Measurements from ENCODE around the gene SNX5. TPM values are rescaled to one million over a fixed set of nuclear protein-coding genes. Genes with fewer than 3 reads are reported as not detected.

SNX5 gene
- total RNA-seq, 1 experiment from 2014 or later, result 159 TPM

GRCh38 chr20:17933711-17934110 is 34.9 kb downstream of the SNX5 start:
- intact Hi-C loops (cut with micrococcal nuclease), result no loop called here
- Histone ChIP-seq H3K27ac (ENCODE audit: low read depth, low read length) (no peak overlapping the region), H3K36me3 (ENCODE audit: control insufficient read depth in 1 of 2, insufficient read depth in 2 of 2, low read length in 2 of 2) (no peaks in the 10 kb centered on the region), H3K27me3 (ENCODE audit: insufficient read depth, low read length) (no peaks in the 10 kb centered on the region), H3K4me2 (ENCODE audit: low read length) (no peak overlapping the region), H3K4me1 (ENCODE audit: control insufficient read depth in 1 of 2, insufficient read depth in 2 of 2, low read length in 2 of 2) (no peaks in the 10 kb centered on the region), H3K4me3 (replicated peaks in 1 of 2; ENCODE audit: low read depth in 1 of 2, low read length in 2 of 2) (no peak overlapping the region), H3K9me3 (ENCODE audit: control insufficient read depth in 1 of 2, insufficient read depth in 1 of 2, low read depth in 1 of 2, low read length in 2 of 2) (no peaks in the 10 kb centered on the region), H3K79me2 (ENCODE audit: insufficient read depth, low read length) (no peaks in the 10 kb centered on the region), H3K9ac (ENCODE audit: low read length) (no peak overlapping the region), H2AFZ (ENCODE audit: low read depth, low read length, poor library complexity, severe bottlenecking) (no peak overlapping the region), H3K9me2 (ENCODE audit: insufficient read depth) (no peaks in the 10 kb centered on the region), H4K20me1 (ENCODE audit: insufficient read depth) (no peaks in the 10 kb centered on the region)
- TF ChIP-seq RAD21 (IDR thresholded peaks at IDR 0.05; ENCODE audit: low read depth) (no peak), SRF (IDR thresholded peaks at IDR 0.05; ENCODE audit: low read depth) (no peak), SIN3A (IDR thresholded peaks at IDR 0.05; ENCODE audit: low read depth) (no peak), TCF7L2 (IDR thresholded peaks at IDR 0.05; ENCODE audit: borderline replicate concordance, extremely low read depth, insufficient read depth, insufficient read length) (no peak), SP1 (IDR thresholded peaks at IDR 0.05; ENCODE audit: low read depth) (no peak), CEBPB (IDR thresholded peaks at IDR 0.05; ENCODE audit: low read depth) (no peak), ZNF274 (IDR thresholded peaks at IDR 0.05; ENCODE audit: low read depth, low read length) (no peak), JUND (IDR thresholded peaks at IDR 0.05) (no peak)
- ATAC-seq (no peak), DNase-seq (ENCODE audit: low read depth, low spot score) (no peak)
- POLR2A ChIA-PET, result no interaction called here
- BruUV-seq (replicated peaks), result no TSS peak
- RAD21 ChIA-PET (ENCODE audit: low non-redundant PET in 1 of 2, low total read pairs in 2 of 2, uncharacterized antibody in 2 of 2, unreplicated experiment in 2 of 2), result no interaction called here
- CTCF ChIA-PET, result no interaction called here

- H3K4me3 ChIP-seq (replicated peaks in 1 of 2; ENCODE audit: low read depth in 1 of 2, low read length in 2 of 2), result no peak overlapping the region
- TF ChIP-seq CEBPB (IDR thresholded peaks at IDR 0.05; ENCODE audit: low read depth) (no peak), SIN3A (IDR thresholded peaks at IDR 0.05; ENCODE audit: low read depth) (no peak), RAD21 (IDR thresholded peaks at IDR 0.05; ENCODE audit: low read depth) (no peak), SRF (IDR thresholded peaks at IDR 0.05; ENCODE audit: low read depth) (no peak), REST (IDR thresholded peaks at IDR 0.05; ENCODE audit: low read depth) (no peak), CBX3 (IDR thresholded peaks at IDR 0.05; ENCODE audit: low read depth) (no peak), EGR1 (IDR thresholded peaks at IDR 0.05; ENCODE audit: low read depth) (no peak), TCF7L2 (IDR thresholded peaks at IDR 0.05; ENCODE audit: borderline replicate concordance, extremely low read depth, insufficient read depth, insufficient read length) (no peak), EZH2 (IDR thresholded peaks at IDR 0.05) (no peak), POLR2AphosphoS5 (IDR thresholded peaks at IDR 0.05; ENCODE audit: low read depth, low read length) (no peak), YY1 (IDR thresholded peaks at IDR 0.05; ENCODE audit: extremely low read depth, insufficient replicate concordance, low read depth, low read length) (no peak)
- TF ChIP-seq, protein P1, sequence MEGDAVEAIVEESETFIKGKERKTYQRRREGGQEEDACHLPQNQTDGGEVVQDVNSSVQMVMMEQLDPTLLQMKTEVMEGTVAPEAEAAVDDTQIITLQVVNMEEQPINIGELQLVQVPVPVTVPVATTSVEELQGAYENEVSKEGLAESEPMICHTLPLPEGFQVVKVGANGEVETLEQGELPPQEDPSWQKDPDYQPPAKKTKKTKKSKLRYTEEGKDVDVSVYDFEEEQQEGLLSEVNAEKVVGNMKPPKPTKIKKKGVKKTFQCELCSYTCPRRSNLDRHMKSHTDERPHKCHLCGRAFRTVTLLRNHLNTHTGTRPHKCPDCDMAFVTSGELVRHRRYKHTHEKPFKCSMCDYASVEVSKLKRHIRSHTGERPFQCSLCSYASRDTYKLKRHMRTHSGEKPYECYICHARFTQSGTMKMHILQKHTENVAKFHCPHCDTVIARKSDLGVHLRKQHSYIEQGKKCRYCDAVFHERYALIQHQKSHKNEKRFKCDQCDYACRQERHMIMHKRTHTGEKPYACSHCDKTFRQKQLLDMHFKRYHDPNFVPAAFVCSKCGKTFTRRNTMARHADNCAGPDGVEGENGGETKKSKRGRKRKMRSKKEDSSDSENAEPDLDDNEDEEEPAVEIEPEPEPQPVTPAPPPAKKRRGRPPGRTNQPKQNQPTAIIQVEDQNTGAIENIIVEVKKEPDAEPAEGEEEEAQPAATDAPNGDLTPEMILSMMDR (IDR thresholded peaks at IDR 0.05 in 2 of 3, conservative IDR thresholded peaks at IDR 0.05 in 1 of 3; ENCODE audit: borderline replicate concordance in 1 of 3, insufficient read depth in 1 of 3, low read depth in 2 of 3, low read length in 2 of 3), result no peak
- no peak overlapping the region for H3K9ac ChIP-seq (ENCODE audit: low read length)
- H3K27ac ChIP-seq (ENCODE audit: low read depth, low read length), result no peak overlapping the region
- BruUV-seq (replicated peaks), result no TSS peak
- ChIA-PET CTCF (no interaction called here), RAD21 (ENCODE audit: low non-redundant PET in 1 of 2, low total read pairs in 2 of 2, uncharacterized antibody in 2 of 2, unreplicated experiment in 2 of 2) (no interaction called here), POLR2A (no interaction called here)
- no peaks in the 10 kb centered on the region for H3K4me1 ChIP-seq (ENCODE audit: control insufficient read depth in 1 of 2, insufficient read depth in 2 of 2, low read length in 2 of 2)
- H3K79me2 ChIP-seq (ENCODE audit: insufficient read depth, low read length), result no peaks in the 10 kb centered on the region
- no peaks in the 10 kb centered on the region for H3K27me3 ChIP-seq (ENCODE audit: insufficient read depth, low read length)
- DNase-seq (ENCODE audit: low read depth, low spot score), result no peak
- no peaks in the 10 kb centered on the region for H3K9me2 ChIP-seq (ENCODE audit: insufficient read depth)
- no peak overlapping the region for H3K4me2 ChIP-seq (ENCODE audit: low read length)
- H2AFZ ChIP-seq (ENCODE audit: low read depth, low read length, poor library complexity, severe bottlenecking), result no peak overlapping the region
- H4K20me1 ChIP-seq (ENCODE audit: insufficient read depth), result no peaks in the 10 kb centered on the region
- intact Hi-C loops (cut with micrococcal nuclease), result no loop called here
- ATAC-seq, result no peak
- no peaks in the 10 kb centered on the region for H3K9me3 ChIP-seq (ENCODE audit: control insufficient read depth in 1 of 2, insufficient read depth in 1 of 2, low read depth in 1 of 2, low read length in 2 of 2)
- no peaks in the 10 kb centered on the region for H3K36me3 ChIP-seq (ENCODE audit: control insufficient read depth in 1 of 2, insufficient read depth in 2 of 2, low read length in 2 of 2)
Observed at GRCh38 chr20:17933121-17933520, 35.5 kb downstream of the SNX5 start.

All from HCT116 (cell line).